NCI-H1694 (cell line): ENCODE measurements around the gene SIPA1L3.

Experiments used
- DNase-seq: peaks from one replicate; lab custom pipeline; 2025; lab: John Stamatoyannopoulos, UW

Gene SIPA1L3

GRCh38 chr19:38239816-38240215, 332.8 kb downstream of the SIPA1L3 start:
- no peak for DNase-seq

DNA sequence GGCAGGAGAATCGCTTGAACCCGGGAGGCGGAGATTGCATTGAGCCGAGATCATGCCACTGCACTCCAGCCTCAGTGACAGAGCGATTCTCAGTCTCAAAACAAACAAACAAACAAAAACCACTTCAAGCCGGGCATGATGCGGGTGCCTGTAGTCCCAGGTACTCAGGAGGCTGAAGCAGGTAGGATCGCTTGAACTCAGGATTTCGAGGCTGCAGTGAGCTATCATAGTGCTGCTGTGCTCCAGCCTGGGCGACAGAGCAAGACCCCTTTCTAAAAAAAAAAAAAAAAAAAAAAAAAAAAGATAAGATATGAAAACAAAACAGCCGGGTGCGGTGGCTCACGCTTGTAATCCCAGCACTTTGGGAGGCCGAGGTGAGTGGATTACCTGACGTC, 336.3 kb downstream of the SIPA1L3 start:
- no peak for DNase-seq

GRCh38 chr19:38245826-38246498, 339.0 kb downstream of the SIPA1L3 start:
- no peak for DNase-seq

- no peak for DNase-seq
Measured at GRCh38 chr19:38247126-38247525, 340.1 kb downstream of the SIPA1L3 start.

- DNase-seq, result no peak
Measured at GRCh38 chr19:38247734-38248268, 340.8 kb downstream of the SIPA1L3 start.

DNA sequence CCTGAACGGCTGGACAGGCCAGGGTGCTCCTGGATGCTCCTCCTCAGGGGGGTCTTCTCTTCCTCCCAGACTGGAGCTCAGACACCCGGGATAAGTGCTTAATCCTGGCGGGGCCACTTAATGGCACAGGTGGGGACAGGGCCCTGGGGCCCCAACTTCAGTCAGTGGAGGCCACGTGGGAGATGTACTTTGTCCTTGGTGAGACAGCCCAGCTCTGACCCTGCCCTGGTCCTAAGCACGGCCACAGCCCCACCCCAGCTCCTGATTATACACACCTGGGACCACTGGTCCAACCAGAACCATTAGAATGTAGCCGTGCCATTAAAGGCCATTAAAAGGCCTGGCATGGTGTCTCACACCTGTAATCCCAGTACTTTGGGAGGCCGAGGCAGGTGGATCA, 341.4 kb downstream of the SIPA1L3 start:
- no peak for DNase-seq

GRCh38 chr19:38250428-38250820, 343.4 kb downstream of the SIPA1L3 start:
- no peak for DNase-seq

- DNase-seq, result peak; percentile 89
Measured at GRCh38 chr19:38250821-38251563, 344.0 kb downstream of the SIPA1L3 start.

GRCh38 chr19:38251564-38252051, 344.6 kb downstream of the SIPA1L3 start:
- peak; percentile 83 for DNase-seq

- DNase-seq, result peak; percentile 31
Measured at GRCh38 chr19:38252385-38252784, 345.4 kb downstream of the SIPA1L3 start.

GRCh38 chr19:38252941-38253691, 346.1 kb downstream of the SIPA1L3 start:
- peak; percentile 86 for DNase-seq

DNA sequence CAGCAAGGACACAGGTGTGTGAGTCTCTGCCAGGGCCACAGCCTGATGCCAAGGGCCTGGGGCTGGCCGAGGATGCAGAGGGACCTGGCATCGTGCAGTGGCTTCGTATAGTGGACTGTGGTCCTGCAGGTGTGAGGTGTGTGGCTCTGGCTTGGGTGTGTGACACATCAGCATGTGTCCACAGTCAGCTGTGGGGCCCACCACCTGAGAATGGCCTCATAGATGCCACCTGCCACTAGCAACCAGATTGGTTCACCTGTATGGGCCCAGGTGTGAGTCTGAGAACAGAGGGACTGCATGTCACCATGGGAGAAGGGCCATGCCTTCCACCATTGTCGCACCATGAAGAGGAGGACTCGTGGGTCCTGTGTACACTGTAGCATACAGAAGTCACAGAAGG, 346.8 kb downstream of the SIPA1L3 start:
- DNase-seq, result no peak

DNA sequence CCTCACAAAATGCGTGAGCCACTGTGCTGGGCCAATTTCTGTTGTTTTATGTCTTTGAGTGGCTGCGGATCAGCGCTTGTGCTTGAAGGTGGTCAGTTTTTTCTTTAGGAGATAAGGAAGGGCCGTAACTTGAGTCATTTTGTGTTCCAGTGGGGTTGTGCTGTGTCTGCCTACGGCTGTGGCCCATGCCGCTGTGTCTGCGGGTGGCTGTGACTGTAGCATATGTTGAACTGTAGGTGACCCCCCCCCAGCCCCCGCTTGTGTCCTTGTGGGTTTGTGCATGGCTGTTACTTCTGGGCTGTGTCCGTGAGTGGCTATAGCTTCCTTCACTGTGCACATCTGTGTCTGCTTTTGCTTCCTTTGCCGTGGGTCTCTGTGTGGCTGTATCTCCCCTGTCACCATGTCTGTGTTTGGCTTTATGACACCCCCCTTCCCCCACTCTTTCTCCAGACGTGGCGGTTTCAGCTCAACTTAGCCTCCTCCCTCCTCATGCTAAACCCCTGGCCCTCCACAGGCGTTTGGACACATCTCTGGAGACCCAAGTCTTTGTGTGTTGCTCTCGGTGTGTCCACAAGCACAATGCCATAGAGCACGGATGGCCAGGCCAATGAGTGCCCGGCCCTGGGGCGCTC, 348.5 kb downstream of the SIPA1L3 start:
- no peak for DNase-seq
